Uterus (tissue), 2 donors: Measurements from ENCODE around the gene MRPL43.

Experiments
- POLR2A ChIP-seq, 2 donors: fragments of 450-650 bp; IDR thresholded peaks; one replicate each; pipeline ENCODE4 v1.6.1; 2016; ENCODE audit warnings: antibody characterized with exemption in 2 of 2, mild to moderate bottlenecking in 1 of 2, moderate library complexity in 1 of 2
- TF ChIP-seq, protein P1 (sequence below), 4 experiments: fragments of 200-600 bp in 2 of 4; fragments of 450-650 bp in 2 of 4; sonication (generic) in 2 of 4; IDR thresholded peaks; one replicate each; pipeline ENCODE4 v1.5.1; 2016 to 2019; ENCODE audit warnings: antibody characterized with exemption in 4 of 4, mild to moderate bottlenecking in 2 of 4, moderate library complexity in 1 of 4

GRCh38 chr10:100980311-100980710 lies 7.0 kb downstream of the MRPL43 start:
- TF ChIP-seq, protein P1, sequence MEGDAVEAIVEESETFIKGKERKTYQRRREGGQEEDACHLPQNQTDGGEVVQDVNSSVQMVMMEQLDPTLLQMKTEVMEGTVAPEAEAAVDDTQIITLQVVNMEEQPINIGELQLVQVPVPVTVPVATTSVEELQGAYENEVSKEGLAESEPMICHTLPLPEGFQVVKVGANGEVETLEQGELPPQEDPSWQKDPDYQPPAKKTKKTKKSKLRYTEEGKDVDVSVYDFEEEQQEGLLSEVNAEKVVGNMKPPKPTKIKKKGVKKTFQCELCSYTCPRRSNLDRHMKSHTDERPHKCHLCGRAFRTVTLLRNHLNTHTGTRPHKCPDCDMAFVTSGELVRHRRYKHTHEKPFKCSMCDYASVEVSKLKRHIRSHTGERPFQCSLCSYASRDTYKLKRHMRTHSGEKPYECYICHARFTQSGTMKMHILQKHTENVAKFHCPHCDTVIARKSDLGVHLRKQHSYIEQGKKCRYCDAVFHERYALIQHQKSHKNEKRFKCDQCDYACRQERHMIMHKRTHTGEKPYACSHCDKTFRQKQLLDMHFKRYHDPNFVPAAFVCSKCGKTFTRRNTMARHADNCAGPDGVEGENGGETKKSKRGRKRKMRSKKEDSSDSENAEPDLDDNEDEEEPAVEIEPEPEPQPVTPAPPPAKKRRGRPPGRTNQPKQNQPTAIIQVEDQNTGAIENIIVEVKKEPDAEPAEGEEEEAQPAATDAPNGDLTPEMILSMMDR (IDR thresholded peaks at IDR 0.05): no peak
- no peak for TF ChIP-seq POLR2A (IDR thresholded peaks at IDR 0.05)
